ENCODE measurements around the gene ISLR2.
"Not testable (repeated sequence)": the region's sequence is repeated elsewhere in the genome, so short reads cannot be mapped to it uniquely, and the experiment has no call there.

Gene ISLR2

GRCh38 chr15:74158855-74159650, 28.7 kb downstream of the ISLR2 start:
- DNase-seq: no peak

- no peak for DNase-seq
Measured at GRCh38 chr15:74159773-74160172, 29.4 kb downstream of the ISLR2 start.

- DNase-seq: not testable (repeated sequence)
Measured at GRCh38 chr15:74160390-74160789, 30.0 kb downstream of the ISLR2 start.

- not testable (repeated sequence) for DNase-seq
Measured at GRCh38 chr15:74162195-74162536, 31.8 kb downstream of the ISLR2 start.

GRCh38 chr15:74165461-74165860, 35.1 kb downstream of the ISLR2 start:
- DNase-seq: no peak

GRCh38 chr15:74167891-74168331, 37.5 kb downstream of the ISLR2 start:
- DNase-seq: no peak

- no peak for DNase-seq
Measured at GRCh38 chr15:74168711-74169126, 38.3 kb downstream of the ISLR2 start.

- no peak for DNase-seq
Measured at GRCh38 chr15:74170071-74170844, 39.9 kb downstream of the ISLR2 start.

GRCh38 chr15:74170875-74171578, 40.6 kb downstream of the ISLR2 start:
- no peak for DNase-seq

GRCh38 chr15:74171965-74172541, 41.7 kb downstream of the ISLR2 start:
- no peak for DNase-seq

GRCh38 chr15:74172701-74173379, 42.5 kb downstream of the ISLR2 start:
- no peak for DNase-seq

GRCh38 chr15:74173380-74174218, 43.2 kb downstream of the ISLR2 start, which contains the start of gene ISLR:
Gene ISLR, plus strand, starts transcription at chr15:74173710. Its CDS starts 1,149 bp downstream, at chr15:74174859.
- no peak for DNase-seq

- DNase-seq: peak; percentile 21 to 46
Measured at GRCh38 chr15:74174219-74174957, 44.0 kb downstream of the ISLR2 start.

- no peak for DNase-seq
Measured at GRCh38 chr15:74174958-74175253, 44.5 kb downstream of the ISLR2 start.

- no peak for DNase-seq
Measured at GRCh38 chr15:74175271-74176191, 45.1 kb downstream of the ISLR2 start.

GRCh38 chr15:74176262-74177214, 46.2 kb downstream of the ISLR2 start:
- DNase-seq: no peak

- no peak for DNase-seq
Measured at GRCh38 chr15:74178326-74179100, 48.1 kb downstream of the ISLR2 start.

Measured in SHP77 (cell line).